Activated CD4-positive, alpha-beta T cell treated with anti-CD3 and anti-CD28 coated beads, Interleukin-2, amount 10 ng/mL, durations not matched to agents 7 days and 5 days (primary cell): ENCODE results near the gene CTDSPL. TPM values are rescaled to one million over a fixed set of nuclear protein-coding genes. Genes with fewer than 3 reads are reported as not detected.
"Not testable (repeated sequence)": the region's sequence is repeated elsewhere in the genome, so short reads cannot be mapped to it uniquely, and the experiment has no call there.

Source experiments
- CTCF ChIA-PET: fragments of 350-600 bp; sonication (Branson Sonifier 250); formaldehyde crosslinking; loops from one replicate; lab custom pipeline; 2021; ENCODE audit warnings: antibody characterized with exemption; lab: Charles Lee
- POLR2A ChIA-PET: fragments of 350-600 bp; sonication (Branson Sonifier 250); formaldehyde crosslinking; loops from one replicate; lab custom pipeline; 2021; ENCODE audit warnings: antibody characterized with exemption; lab: Charles Lee
- DNase-seq: peaks from one replicate; pipeline ENCODE4 v3.0.0-alpha.2; 2020
- H3K27ac Mint-ChIP-seq: one replicate; pipeline ENCODE4 v1.8.0; 2021; ENCODE audit warnings: mild to moderate bottlenecking, moderate library complexity, mixed read lengths
- H3K27me3 Mint-ChIP-seq: one replicate; pipeline ENCODE4 v1.8.0; 2021; ENCODE audit warnings: mixed read lengths
- H3K36me3 Mint-ChIP-seq: one replicate; pipeline ENCODE4 v1.8.0; 2021; ENCODE audit warnings: low read depth, mixed read lengths
- H3K4me1 Mint-ChIP-seq: one replicate; pipeline ENCODE4 v1.8.0; 2021; ENCODE audit warnings: mixed read lengths
- H3K4me3 Mint-ChIP-seq: one replicate; pipeline ENCODE4 v1.8.0; 2021; ENCODE audit warnings: mild to moderate bottlenecking, moderate library complexity, mixed read lengths
- H3K9me3 Mint-ChIP-seq: one replicate; pipeline ENCODE4 v1.8.0; 2021; ENCODE audit warnings: mixed read lengths
- total RNA-seq, 2 experiments: library from RNA; stranded (reverse); gene quantifications; one replicate each; pipeline ENCODE4 v1.2.3, GENCODE V29; 2021

CTDSPL gene
- total RNA-seq, 2 experiments from 2014 or later = 4.6 to 4.7 TPM

DNA sequence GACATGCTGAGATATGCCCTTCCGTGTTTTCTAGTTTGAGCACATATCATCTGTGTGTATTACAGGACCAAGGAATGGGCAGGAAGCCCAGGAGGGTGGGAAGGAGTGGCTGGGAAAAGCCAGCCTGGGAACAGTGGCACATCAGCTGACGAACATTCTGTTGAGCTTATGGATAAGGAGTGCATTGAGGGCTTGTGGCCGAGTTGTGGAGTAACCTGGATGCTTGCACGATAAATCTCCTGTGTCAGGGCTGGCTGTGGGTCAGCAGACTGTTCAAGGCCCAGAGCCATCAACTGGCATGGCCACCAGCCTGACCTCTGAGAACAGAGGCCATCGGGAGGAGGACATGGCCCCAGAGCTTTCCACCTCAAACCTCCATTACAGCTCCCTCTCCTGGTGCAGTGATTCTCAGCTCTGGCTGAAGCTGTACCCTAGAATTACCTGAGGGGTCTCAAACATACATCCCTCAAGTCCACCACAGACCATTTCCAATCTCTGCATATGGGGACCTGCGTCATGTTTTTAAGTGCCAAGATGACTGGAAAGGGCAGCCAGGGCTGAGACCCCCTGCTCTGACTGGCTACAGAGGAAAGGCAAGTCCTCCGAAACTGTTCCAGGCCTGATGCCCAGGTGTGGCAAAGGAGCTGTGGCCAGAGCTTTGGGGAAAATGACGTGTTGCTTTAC is 124.1 kb downstream of the CTDSPL start:
- no peak overlapping the region for H3K4me3 Mint-ChIP-seq
- no peaks in the 10 kb centered on the region for H3K9me3 Mint-ChIP-seq
- H3K27ac Mint-ChIP-seq = no peak overlapping the region
- H3K36me3 Mint-ChIP-seq = no peaks in the 10 kb centered on the region
- DNase-seq = no peak
- peaks cover 5% of the 10 kb centered on the region for H3K4me1 Mint-ChIP-seq
- POLR2A ChIA-PET = no interaction called here
- CTCF ChIA-PET = interaction anchor here (1.0 to 2.6 kb wide), 5 partner anchors 11 to 134 kb away, joined by 3 to 8 read pairs (median 4); no protein-coding TSS in a partner anchor
- no peaks in the 10 kb centered on the region for H3K27me3 Mint-ChIP-seq

DNA sequence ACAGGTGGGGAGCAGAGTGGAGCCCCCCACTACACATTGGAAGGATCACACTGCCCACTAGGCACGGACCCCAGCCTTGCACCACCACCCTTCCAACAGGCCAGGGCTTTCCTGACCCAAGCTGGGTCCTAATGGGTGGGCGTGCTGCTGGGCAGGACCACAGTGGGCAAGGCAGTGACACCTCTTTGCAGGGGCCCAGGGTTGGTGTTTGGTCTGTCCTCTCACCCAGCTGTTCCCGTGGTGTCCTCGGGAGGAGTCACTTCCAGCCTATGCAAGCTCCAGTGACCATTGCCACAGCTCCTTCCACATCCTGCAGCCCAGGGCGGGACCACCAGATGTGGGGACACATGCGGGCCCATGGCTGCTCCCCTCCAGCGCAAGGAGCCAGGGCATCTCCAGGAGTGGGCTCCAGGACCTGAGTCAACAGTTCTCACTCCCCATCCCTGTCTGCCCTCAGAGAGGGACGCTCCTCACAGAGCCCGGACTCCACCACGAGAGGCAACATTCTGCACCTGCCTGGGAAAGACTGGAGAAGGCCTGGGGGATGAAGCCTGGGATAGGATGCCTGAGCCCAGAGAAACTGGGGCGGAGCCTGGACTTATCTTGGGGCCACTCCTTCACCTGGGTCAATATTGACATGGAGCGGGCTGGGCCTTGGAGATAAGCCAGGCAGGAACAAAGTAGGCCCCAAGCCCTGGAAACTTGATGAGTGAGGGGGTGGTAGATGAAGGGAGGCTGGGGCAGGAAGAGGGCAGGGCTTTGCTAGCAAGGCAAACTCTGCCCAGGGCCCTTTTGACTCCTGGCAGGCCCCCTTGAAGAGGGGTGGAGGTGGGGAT is 125.0 kb downstream of the CTDSPL start:
- no peaks in the 10 kb centered on the region for H3K27me3 Mint-ChIP-seq
- CTCF ChIA-PET = interaction anchor here (1.0 to 2.6 kb wide), 5 partner anchors 10 to 135 kb away, joined by 3 to 8 read pairs (median 4); no protein-coding TSS in a partner anchor

GRCh38 chr3:37987315-37987697 is 125.6 kb downstream of the CTDSPL start:
- ChIA-PET POLR2A (no interaction called here), CTCF (interaction anchor here (1.0 to 2.6 kb wide), 2 partner anchors 10 to 13 kb away, joined by 4 to 8 read pairs; no protein-coding TSS in a partner anchor)
- no peak overlapping the region for H3K27ac Mint-ChIP-seq
- no peaks in the 10 kb centered on the region for H3K27me3 Mint-ChIP-seq
- no peak overlapping the region for H3K4me3 Mint-ChIP-seq
- H3K9me3 Mint-ChIP-seq = no peaks in the 10 kb centered on the region
- DNase-seq = no peak
- H3K36me3 Mint-ChIP-seq = no peaks in the 10 kb centered on the region
- peaks cover 5% of the 10 kb centered on the region for H3K4me1 Mint-ChIP-seq

More for the DNA sequence above, 125.0 kb downstream of the CTDSPL start:
- no peaks in the 10 kb centered on the region for H3K36me3 Mint-ChIP-seq
- POLR2A ChIA-PET = no interaction called here
- H3K27ac Mint-ChIP-seq = no peak overlapping the region
- DNase-seq = no peak
- no peak overlapping the region for H3K4me3 Mint-ChIP-seq
- peaks cover 5% of the 10 kb centered on the region for H3K4me1 Mint-ChIP-seq
- H3K9me3 Mint-ChIP-seq = no peaks in the 10 kb centered on the region

DNA sequence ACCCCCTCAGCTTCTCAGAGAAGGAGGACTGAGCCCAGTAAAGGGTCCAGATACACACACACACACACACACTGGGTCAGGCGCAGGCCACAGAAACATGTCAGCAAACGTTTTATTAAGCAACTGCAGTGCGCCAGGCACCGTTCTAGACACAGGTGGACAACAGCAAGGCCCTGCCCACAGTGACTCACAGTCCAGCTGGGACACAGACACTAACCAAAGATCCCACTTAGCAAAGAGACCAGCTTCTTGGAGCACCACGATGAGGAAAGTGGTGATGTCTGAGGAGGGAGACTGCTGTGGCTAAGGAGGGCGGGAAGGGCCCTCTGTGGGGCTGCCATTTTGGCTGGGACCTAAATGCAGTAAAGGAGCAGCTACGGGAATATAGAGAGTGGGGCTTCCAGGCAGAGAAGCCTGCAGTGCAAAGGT is 126.1 kb downstream of the CTDSPL start:
- Mint-ChIP-seq H3K27ac (peak overlapping the region; percentile 13), H3K4me3 (no peak overlapping the region), H3K4me1 (peaks cover 5% of the 10 kb centered on the region), H3K27me3 (no peaks in the 10 kb centered on the region), H3K9me3 (no peaks in the 10 kb centered on the region), H3K36me3 (no peaks in the 10 kb centered on the region)
- ChIA-PET CTCF (interaction anchor here (1.0 kb wide), 1 partner anchor 13 kb away, joined by 4 read pairs; no protein-coding TSS in a partner anchor), POLR2A (no interaction called here)
- DNase-seq = no peak

DNA sequence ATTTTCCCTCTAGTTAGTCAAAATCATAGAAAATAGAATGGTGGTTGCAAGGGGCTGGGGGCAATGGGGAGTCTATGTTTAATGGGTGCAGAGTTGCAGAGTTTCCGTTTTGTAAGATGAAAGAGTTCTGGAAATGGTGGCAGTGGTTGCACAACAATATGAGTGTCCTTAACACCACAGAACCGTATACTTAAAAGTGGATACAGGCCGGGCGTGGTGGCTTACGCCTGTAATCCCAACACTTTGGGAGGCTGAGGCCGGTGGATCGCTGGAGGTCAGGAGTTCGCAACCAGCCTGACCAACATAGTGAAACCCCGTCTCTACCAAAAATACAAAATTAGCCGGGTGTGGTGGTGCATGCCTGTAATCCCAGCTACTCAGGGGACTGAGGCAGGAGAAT is 126.7 kb downstream of the CTDSPL start:
- CTCF ChIA-PET = interaction anchor here (1.0 kb wide), 1 partner anchor 14 kb away, joined by 4 read pairs; no protein-coding TSS in a partner anchor
- DNase-seq, H3K4me1 Mint-ChIP-seq, H3K27me3 Mint-ChIP-seq, H3K27ac Mint-ChIP-seq, H3K9me3 Mint-ChIP-seq, H3K36me3 Mint-ChIP-seq, H3K4me3 Mint-ChIP-seq, POLR2A ChIA-PET: not testable (repeated sequence)

DNA sequence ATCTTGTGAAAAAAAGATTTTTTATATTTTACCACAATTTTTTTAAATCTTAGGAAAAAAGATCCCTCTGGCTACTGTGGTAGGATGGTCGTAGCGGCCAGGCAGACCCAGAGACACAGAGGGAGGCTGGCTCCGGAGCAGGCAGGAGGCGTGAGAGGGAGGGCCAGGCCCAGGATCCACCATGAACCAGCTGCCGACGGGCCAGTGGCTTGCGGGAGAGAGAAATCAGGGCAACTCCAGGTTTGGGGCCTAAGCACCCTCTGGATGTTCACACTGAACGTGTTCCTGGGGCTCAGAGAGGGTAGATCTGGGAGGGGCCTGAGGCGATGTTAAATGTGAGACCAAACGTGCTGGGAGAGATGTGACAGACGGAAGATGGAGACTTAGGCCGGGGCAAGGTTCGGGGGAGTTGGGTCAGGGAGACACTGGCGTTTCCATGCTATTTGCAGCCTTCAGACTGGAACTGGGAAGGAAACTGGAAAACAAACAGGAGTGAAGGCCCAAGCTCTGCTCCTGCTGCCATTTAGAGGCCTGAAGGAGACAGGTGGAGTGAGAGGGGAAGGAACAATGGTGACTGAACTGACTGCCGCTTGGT is 127.3 kb downstream of the CTDSPL start:
- H3K4me3 Mint-ChIP-seq = no peak overlapping the region
- H3K4me1 Mint-ChIP-seq = peaks cover 16% of the 10 kb centered on the region
- CTCF ChIA-PET = no interaction called here
- DNase-seq = no peak
- no peak overlapping the region for H3K27ac Mint-ChIP-seq
- no peaks in the 10 kb centered on the region for H3K27me3 Mint-ChIP-seq
- no peaks in the 10 kb centered on the region for H3K36me3 Mint-ChIP-seq
- POLR2A ChIA-PET = no interaction called here
- H3K9me3 Mint-ChIP-seq = no peaks in the 10 kb centered on the region

GRCh38 chr3:37989821-37990480 is 128.3 kb downstream of the CTDSPL start:
- H3K4me3 Mint-ChIP-seq = no peak overlapping the region
- peak overlapping the region; percentile 38 for H3K27ac Mint-ChIP-seq
- H3K4me1 Mint-ChIP-seq = peaks cover 23% of the 10 kb centered on the region
- no peak for DNase-seq
- H3K9me3 Mint-ChIP-seq = no peaks in the 10 kb centered on the region
- ChIA-PET CTCF (interaction anchor here (0.8 kb wide), 1 partner anchor 10 kb away, joined by 3 read pairs; no protein-coding TSS in a partner anchor), POLR2A (interaction anchor here (0.5 kb wide), 1 partner anchor 39 kb away, joined by 3 read pairs; no protein-coding TSS in a partner anchor)
- H3K36me3 Mint-ChIP-seq = peaks cover 2% of the 10 kb centered on the region
- no peaks in the 10 kb centered on the region for H3K27me3 Mint-ChIP-seq

DNA sequence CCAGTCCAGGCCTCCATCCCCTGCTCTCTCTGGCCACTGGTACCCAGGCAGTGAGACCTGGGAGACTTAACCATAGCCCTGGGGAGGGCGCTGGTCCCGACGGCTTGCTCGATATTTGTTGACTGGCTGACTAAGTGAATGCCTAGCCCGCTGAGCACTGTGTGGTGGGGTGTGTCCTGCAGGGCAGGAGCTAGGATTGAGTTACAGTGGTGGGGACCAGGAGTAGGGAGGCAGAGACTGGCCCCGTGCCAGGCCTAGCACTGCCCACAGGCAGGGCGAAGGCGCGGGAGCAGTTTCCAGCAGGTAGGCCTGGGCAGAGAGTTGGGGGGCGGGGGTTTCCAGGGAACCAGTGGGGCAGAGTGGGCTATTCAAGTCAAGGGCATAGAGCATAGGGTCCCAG is 128.8 kb downstream of the CTDSPL start, which contains the start of gene VILL:
Gene VILL (plus strand): TSS at position 260 of the 400 bp plus-strand sequence. CDS start 2,887 bp downstream, outside the sequence.
- no peak within 1 kb of the TSS for H3K4me3 Mint-ChIP-seq
- peak within 1 kb of the TSS; percentile 38 for H3K27ac Mint-ChIP-seq
- H3K27me3 Mint-ChIP-seq = no peaks in the 10 kb centered on the region
- CTCF ChIA-PET = interaction anchor here (0.8 kb wide), 1 partner anchor 10 kb away, joined by 3 read pairs; no protein-coding TSS in a partner anchor
- peaks cover 6% of the 10 kb centered on the region for H3K36me3 Mint-ChIP-seq
- POLR2A ChIA-PET = interaction anchor here (0.5 kb wide), 1 partner anchor 38 kb away, joined by 3 read pairs; no protein-coding TSS in a partner anchor
- peaks cover 29% of the 10 kb centered on the region for H3K4me1 Mint-ChIP-seq
- DNase-seq = no peak
- H3K9me3 Mint-ChIP-seq = no peaks in the 10 kb centered on the region

- H3K4me1 Mint-ChIP-seq = peaks cover 35% of the 10 kb centered on the region
- no peaks in the 10 kb centered on the region for H3K27me3 Mint-ChIP-seq
- H3K36me3 Mint-ChIP-seq = peaks cover 12% of the 10 kb centered on the region
- CTCF ChIA-PET = no interaction called here
- H3K9me3 Mint-ChIP-seq = no peaks in the 10 kb centered on the region
- H3K4me3 Mint-ChIP-seq = no peak overlapping the region
- DNase-seq = no peak
- peak overlapping the region; percentile 38 for H3K27ac Mint-ChIP-seq
- POLR2A ChIA-PET = no interaction called here
These were observed 129.4 kb downstream of the CTDSPL start for GRCh38 chr3:37991109-37991508.

- no peak overlapping the region for H3K4me3 Mint-ChIP-seq
- H3K27ac Mint-ChIP-seq = no peak overlapping the region
- H3K27me3 Mint-ChIP-seq = no peaks in the 10 kb centered on the region
- no peaks in the 10 kb centered on the region for H3K9me3 Mint-ChIP-seq
- CTCF ChIA-PET = no interaction called here
- peaks cover 19% of the 10 kb centered on the region for H3K36me3 Mint-ChIP-seq
- no peak for DNase-seq
- H3K4me1 Mint-ChIP-seq = peaks cover 42% of the 10 kb centered on the region
- POLR2A ChIA-PET = no interaction called here
These were observed 130.1 kb downstream of the CTDSPL start for GRCh38 chr3:37991823-37992222.

DNA sequence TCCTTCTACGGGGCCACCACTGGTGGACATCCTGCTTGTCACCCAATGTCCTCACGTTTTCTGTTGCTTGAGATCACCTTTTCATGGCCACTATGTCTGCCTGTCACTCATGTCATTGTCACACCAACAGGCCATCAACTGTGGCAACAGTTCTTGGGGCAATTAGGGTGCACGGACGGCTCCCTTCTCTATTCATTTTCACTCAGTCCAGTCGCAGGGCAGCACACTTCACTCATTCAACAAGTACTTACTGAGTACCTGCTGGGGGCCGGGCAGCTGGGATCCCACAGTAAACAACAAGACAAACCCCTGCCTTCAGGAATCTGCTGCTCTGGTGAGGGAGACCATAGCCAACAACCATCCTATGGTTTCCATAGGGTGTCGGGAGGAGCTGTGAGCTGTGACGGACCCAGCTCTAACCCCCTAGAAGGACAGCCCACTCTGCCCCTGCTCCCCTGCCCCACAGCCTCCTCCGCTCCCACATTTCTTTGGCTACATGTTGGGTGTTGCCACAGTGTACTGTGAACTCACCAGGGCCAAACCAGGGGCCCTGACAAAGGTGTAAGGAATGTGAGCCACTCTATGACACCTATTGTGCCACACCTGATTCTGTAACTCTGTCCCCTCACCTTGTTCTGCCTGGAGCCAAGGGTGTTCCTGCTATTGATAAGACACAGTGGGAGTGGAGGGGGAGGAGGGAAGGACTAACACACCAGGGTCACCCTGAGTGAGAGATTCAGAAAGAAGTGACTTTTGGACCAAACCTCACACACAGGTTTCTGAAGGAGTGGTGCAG is 130.8 kb downstream of the CTDSPL start:
- H3K4me3 Mint-ChIP-seq = peak overlapping the region; percentile 4
- H3K36me3 Mint-ChIP-seq = peaks cover 25% of the 10 kb centered on the region
- no peak for DNase-seq
- H3K27ac Mint-ChIP-seq = no peak overlapping the region
- no peaks in the 10 kb centered on the region for H3K27me3 Mint-ChIP-seq
- peaks cover 48% of the 10 kb centered on the region for H3K4me1 Mint-ChIP-seq
- ChIA-PET POLR2A (no interaction called here), CTCF (no interaction called here)
- H3K9me3 Mint-ChIP-seq = no peaks in the 10 kb centered on the region
